Left forelimb (tissue), 1 donor: ENCODE results near the gene EXT2.
A peak's percentile ranks its signal among the peaks of the same experiment; 100 is the strongest.

Experiments
- DNase-seq: peaks from one replicate; pipeline ENCODE4 v3.0.0-alpha.2; 2018; ENCODE audit warnings: low spot score

Gene EXT2

DNA sequence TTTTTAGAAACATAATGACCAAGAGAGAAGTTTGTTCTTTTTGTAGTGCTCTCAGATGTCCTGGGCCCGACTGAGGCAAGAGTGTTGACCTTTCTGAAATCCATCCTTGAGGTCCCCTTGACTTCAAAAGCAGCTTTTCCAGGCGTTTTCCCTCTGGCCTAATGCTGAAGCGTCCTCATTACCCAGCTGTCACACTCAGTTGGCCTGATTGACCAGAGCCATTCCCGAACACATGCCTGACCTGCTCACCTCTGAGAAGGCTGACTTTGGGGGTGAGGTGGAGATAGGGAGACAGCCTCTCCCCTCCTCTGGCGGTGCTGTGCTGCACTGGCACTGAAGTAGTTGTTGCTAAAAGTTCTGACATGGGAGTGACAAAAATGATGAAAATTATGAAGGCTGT lies 147.6 kb downstream of the EXT2 start:
- DNase-seq, result no peak

DNA sequence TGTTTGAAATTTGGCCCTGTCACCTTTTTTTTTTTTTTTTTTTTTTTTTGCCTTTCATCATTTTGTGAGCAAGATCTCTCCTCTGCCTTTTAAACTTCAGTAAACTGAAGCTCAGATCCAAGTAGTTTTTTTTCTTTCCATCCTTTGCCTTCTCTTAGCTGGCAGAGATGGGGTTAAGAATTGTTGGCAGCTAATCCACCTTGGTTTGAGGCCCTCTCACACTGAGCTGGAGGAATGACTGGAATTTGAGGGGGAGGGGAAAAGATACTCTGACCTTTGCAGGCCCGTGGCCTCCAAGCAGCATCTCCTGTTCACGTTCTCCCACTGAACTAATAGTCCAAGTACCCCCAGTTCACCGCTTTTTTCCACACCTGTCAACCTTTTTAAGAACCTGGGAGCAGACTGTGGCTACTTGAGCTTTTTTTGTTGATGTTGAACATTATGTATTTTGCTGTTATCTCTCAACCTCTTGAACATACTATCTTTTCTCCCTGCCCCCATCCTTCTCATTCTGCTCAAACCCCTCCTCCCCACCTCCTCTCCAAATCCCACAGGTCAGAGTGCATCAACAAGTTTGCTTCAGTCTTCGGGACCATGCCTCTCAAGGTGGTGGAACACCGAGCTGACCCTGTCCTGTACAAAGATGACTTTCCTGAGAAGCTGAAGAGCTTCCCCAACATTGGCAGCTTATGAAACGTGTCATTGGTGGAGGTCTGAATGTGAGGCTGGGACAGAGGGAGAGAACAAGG lies 148.3 kb downstream of the EXT2 start:
- DNase-seq, result no peak

DNA sequence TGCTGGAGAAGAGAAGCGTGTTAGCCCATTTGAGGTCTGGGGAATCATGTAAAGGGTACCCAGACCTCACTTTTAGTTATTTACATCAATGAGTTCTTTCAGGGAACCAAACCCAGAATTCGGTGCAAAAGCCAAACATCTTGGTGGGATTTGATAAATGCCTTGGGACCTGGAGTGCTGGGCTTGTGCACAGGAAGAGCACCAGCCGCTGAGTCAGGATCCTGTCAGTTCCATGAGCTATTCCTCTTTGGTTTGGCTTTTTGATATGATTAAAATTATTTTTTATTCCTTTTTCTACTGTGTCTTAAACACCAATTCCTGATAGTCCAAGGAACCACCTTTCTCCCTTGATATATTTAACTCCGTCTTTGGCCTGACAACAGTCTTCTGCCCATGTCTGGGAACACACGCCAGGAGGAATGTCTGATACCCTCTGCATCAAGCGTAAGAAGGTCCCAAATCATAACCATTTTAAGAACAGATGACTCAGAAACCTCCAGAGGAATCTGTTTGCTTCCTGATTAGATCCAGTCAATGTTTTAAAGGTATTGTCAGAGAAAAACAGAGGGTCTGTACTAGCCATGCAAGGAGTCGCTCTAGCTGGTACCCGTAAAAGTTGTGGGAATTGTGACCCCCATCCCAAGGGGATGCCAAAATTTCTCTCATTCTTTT lies 149.3 kb downstream of the EXT2 start:
- no peak for DNase-seq

DNA sequence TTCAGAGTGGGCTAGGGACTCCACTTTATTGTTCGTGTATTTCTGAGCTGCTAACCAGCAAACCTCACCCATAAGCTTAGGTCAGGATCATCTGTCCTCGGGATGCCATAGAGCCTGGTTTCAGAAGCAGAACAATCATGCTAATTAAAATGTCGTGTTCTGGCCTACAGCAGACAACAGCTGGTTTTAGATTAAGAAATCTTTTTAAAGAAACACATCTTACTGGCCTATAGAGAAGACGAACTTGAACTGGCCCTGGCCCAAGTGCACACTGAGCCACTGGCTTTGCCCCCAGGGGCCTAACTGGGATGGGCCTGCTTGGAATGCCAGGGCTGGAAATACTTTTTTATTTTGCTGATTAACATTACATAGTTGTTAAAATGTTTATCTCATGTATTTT lies 151.2 kb downstream of the EXT2 start:
- no peak for DNase-seq

DNA sequence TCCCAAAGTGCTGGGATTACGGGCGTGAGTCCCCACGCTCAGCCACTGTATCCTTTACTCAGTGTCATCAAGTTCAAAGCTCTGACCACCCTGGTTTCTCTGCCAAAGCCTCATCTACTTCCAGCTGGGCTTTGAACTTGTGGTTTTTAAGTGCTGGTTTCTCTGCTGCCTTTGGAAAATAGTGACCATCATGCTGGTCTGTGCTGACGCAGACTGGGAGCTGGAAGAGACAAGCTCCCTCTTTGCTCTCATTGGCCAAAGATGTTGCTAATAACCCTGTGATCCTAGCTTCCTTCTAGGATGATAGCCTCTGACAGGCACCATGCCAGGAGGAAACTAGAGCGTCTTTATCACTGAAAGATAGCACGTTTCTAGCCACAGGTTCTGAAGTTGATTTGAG lies 152.0 kb downstream of the EXT2 start:
- DNase-seq, result no peak

DNA sequence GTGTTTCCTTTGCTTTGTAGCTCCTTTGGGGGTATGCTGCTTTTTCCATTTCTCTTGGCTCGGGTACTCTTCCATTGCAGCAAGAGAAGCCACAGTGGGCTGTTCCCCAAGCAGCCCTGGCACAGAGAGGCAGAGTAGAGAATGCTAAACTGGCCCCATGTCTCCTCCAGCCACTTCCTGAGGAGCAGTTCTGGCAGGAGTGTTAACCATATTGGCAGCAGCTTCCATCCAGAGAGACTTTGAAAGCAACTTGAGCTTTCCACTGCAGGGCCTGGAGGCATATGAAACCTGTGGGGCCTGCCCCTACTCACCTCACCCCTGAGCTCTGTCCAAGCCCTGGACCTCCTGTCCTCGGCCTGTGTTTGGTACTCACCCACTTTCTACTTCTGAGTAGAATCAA lies 152.6 kb downstream of the EXT2 start:
- no peak for DNase-seq

- DNase-seq, result no peak
These were observed 154.9 kb downstream of the EXT2 start for GRCh38 chr11:44250421-44250820.

- no peak for DNase-seq
These were observed 157.6 kb downstream of the EXT2 start for GRCh38 chr11:44252999-44253602.

DNA sequence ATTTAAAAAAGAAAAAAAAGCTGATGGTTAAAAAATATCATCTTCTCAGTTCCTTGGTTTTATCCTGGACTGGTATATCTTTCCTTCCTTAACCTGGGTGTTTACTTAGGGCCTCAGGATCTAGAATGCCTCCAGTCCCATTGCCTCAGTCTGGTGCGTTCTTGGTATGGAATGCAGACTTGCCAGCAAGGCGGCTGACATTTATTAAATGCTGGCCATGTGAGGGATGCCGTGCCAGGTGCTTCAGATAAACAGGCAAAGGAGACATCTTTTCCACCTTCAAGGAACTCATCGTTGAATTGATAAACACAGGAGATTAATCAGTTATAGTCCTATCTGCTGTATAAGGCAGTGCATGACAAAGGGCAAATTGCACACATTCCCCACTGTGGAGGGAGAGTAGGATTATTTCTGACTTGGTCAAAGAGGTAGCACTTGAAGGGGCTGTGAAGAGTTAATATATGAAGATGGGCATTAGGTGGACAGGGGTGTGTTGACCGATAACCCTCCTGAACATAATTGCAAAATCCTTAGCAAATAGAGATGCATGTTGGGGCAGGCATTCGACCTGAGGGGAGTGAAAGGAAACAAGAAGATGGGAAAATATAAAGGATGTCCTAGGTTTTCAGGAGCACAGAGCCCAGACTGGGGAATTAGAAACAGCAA lies 160.1 kb downstream of the EXT2 start:
- no peak for DNase-seq

DNA sequence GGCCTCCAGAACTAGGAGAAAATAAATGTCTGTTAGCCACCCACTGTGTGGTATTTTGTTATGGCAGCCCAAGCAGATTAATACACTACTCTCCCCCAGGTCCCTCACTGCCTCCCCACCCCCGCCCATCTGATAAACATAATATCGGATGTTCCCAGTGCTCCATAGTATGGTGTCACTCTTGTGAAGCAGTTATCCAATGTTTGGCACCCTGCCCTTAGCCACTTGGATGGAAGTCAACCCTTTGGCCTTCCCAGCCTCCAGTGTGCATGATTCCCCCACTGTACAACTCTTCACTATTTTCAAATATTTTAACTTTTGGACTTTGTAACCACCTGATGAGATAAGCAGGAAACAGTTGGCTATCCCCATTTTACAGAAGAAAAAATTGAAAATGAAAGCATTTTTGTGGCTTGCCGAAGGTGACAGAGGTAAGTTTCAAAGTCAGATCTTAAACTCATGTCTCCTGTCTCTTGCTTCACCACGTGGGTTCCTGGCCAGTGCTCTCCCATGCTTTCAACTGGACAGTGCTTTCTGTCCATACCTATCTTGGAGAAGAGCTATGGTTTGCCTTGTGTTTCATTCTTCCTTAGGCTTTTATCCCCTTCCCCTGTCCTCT lies 161.3 kb downstream of the EXT2 start:
- no peak for DNase-seq

DNA sequence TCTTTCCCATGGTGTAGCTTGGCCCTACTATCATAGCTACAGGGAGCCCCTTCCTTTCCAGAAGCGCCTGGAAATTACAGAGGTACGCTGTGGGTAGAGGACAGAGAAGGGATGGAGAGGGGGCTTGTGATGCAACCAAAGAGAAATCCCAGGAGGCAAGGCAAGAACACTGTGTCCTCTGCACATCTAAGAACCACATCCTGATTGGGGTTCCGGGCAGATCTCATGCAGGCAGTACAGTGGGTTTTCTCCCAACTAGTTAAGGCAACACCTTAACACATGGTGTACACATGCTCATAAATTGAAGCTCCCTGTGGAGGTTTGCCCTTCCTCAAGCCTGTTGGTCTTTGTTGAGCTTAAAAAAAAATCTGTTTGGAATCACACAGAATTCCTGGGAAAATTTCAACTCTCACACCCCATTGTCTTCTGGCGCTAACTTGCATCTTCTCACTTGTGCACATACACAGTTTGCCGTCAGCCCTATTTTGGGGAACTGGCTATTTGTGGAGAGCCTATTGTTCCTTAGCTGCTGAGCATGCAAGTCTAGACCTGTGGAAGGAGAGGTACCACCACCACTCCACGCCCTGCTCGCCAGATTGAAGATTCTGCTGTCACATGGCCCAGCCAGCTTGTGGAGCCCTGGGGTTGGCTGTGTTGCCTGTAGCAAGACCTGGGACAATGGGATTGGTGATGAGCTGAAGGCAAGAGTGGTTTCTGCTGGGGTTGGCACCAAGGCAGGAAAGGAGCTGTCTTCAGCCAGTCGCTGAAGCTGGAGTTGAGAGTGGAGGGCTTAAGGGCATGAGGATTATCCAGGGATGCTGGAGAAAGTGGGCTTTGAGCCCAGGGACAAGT lies 162.1 kb downstream of the EXT2 start:
- no peak for DNase-seq

- DNase-seq, result no peak
These were observed 162.7 kb downstream of the EXT2 start for GRCh38 chr11:44258190-44258489.

GRCh38 chr11:44258839-44259420 lies 163.5 kb downstream of the EXT2 start:
- DNase-seq, result no peak

- DNase-seq, result no peak
These were observed 164.6 kb downstream of the EXT2 start for GRCh38 chr11:44260081-44260480.

DNA sequence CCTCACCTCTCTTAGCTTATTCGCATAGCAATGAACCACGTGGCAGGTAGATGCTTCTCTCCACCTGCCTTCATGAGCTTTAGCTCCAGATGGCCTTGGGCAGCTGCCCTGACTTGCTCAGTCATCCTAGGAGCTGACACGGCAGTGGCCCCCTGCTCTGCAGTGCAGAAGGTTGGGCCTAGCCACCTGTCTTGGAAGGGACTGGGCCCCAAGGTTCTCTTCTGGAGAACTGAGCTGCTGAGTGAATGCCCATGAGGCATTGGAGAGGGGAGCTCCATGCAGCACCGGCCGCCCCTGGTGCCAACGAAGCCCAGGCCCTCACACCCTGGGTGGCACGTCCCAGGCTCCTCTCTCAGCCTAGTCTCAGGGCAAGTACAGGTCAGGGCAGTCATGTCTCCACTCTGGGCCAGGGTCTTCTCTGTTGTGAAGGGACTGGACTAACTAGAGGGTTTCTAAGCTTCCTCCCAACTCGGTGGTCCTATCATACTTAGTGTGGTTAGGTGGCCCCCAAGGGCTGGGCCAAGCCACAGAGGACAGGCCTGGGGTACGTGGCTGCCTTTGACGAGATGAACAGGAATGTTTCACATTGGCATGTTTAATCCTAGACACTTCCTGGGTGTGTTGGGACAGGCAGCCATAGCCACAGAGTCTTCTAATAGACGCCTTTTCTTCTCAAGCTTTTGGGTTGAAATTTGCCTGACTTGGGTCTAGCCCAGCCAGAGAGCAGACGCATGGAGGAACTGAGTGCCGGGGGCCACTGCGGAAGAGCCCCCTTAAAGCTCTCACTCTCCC lies 166.5 kb downstream of the EXT2 start:
- DNase-seq, result no peak

- DNase-seq, result no peak
These were observed 168.4 kb downstream of the EXT2 start for GRCh38 chr11:44263738-44264437.

DNA sequence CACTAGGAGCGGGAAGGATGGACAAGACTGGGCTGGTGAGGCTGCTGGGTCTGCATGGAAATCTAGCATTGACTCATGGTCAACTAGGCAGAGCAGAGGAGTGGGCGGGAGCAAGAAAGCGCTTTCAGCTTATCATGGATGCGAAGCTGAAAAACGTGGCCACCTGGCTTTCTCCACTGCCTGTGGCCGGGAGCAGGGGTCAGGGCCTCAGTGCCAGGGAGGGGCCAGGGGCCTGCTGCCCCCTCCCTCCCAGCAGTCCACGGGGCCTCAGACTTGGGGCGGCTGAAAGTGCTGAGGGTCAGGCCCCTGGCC lies 168.9 kb downstream of the EXT2 start:
- no peak for DNase-seq

GRCh38 chr11:44264761-44265160 lies 169.3 kb downstream of the EXT2 start:
- DNase-seq, result no peak

- DNase-seq, result peak; percentile 55
These were observed 170.7 kb downstream of the EXT2 start for GRCh38 chr11:44266056-44266780.
